HCT116 (cell line): ENCODE measurements around the gene FNDC3B.

Experiments
- CTCF ChIP-seq, 3 experiments: fragments of 200-600 bp in 1 of 3; sonication (generic) in 1 of 3; IDR thresholded peaks in 2 of 3; conservative IDR thresholded peaks in 1 of 3; 2 replicates each; pipeline ENCODE4 v1.5.1; 2012 to 2017; ENCODE audit warnings: low read depth in 2 of 3, low read length in 2 of 3, antibody characterized with exemption in 1 of 3, borderline replicate concordance in 1 of 3, control low read depth in 1 of 3, mild to moderate bottlenecking in 1 of 3, mixed read lengths in 1 of 3, mixed run types in 1 of 3, moderate library complexity in 1 of 3; ENCODE audit not compliant: insufficient read depth in 1 of 3
- EZH2 ChIP-seq: fragments of 200-600 bp; sonication (generic); IDR thresholded peaks from 2 replicates; pipeline ENCODE4 v1.6.1; 2017; ENCODE audit warnings: antibody characterized with exemption, mixed run types
- POLR2A ChIP-seq: IDR thresholded peaks from 2 replicates; pipeline ENCODE4 v1.7.0; 2011; ENCODE audit warnings: borderline replicate concordance; ENCODE audit not compliant: insufficient read depth, insufficient read length; ENCODE audit errors: extremely low read depth
- POLR2AphosphoS5 ChIP-seq: IDR thresholded peaks from 2 replicates; pipeline ENCODE4 v1.6.1; 2011; ENCODE audit warnings: mild to moderate bottlenecking, low read depth, low read length, moderate library complexity
- RAD21 ChIP-seq: IDR thresholded peaks from 2 replicates; pipeline ENCODE4 v1.6.1; 2012; ENCODE audit warnings: low read depth, mild to moderate bottlenecking
- SP1 ChIP-seq: IDR thresholded peaks from 2 replicates; pipeline ENCODE4 v1.6.1; 2012; ENCODE audit warnings: low read depth

- TF ChIP-seq SP1 (no peak), RAD21 (no peak), POLR2A (no peak), CTCF (IDR thresholded peaks at IDR 0.05 in 2 of 3, conservative IDR thresholded peaks at IDR 0.05 in 1 of 3; ENCODE audit: borderline replicate concordance in 1 of 3, insufficient read depth in 1 of 3, low read depth in 2 of 3, low read length in 2 of 3) (no peak), POLR2AphosphoS5 (no peak), EZH2 (no peak)
These were observed 183.2 kb downstream of the FNDC3B start for GRCh38 chr3:172222478-172223071.
